NCI-H510A (cell line): ENCODE results near the gene SIRPG.
"Not testable (repeated sequence)": the region's sequence is repeated elsewhere in the genome, so short reads cannot be mapped to it uniquely, and the experiment has no call there.

Experiments used
- DNase-seq: peaks from one replicate; lab custom pipeline; 2025; lab: John Stamatoyannopoulos, UW

Gene SIRPG

DNA sequence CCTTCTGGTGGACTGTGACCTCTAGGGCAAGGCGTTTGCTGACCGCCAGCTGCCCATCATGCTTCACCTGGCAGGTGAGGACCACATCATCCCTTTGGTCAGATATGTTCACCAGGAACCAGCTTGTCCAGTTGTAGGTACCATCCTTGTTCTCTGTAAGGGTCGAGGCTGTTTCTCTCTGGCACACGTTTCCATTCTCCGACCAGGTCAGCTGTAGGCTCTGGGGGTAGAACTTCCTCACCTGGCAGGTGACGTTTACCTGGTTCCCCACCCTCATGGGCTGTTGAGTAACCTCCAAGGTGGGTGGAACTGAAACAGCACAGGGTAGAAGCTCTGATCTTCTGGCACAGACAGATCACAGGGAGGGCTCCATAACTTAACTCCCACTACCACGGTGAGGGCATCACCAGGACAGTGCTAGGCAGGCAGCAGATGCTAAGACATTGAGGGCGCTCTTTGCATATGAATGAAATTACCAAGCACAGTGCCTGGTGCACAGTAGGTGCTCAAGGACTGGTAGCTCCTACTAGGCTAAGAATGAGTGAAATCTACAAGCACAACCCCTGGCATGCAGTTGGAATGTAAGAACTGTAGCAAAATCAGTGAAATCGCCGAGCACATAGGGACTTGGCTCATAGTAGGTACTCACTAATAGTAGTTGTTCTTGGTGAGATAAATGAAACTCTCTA lies 22.1 kb downstream of the SIRPG start:
- no peak for DNase-seq

DNA sequence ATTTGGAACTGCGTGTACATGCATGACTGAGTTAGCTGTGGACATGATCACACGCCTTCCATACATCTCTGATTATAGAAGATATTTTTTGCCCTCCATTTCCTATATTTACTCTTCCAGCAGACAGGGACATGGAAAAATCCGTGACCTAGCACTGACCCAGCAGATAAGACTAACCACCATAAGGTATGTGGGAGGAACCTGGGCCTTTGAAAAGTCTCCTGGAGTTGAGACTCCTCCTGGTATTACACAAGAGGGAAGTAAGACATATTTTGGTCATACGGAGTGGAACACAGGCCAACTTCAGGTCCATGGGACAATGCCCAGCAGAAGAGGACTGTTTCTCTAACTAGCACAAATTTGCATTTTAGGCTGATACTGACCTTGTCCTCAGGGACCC lies 24.0 kb downstream of the SIRPG start:
- DNase-seq: no peak

DNA sequence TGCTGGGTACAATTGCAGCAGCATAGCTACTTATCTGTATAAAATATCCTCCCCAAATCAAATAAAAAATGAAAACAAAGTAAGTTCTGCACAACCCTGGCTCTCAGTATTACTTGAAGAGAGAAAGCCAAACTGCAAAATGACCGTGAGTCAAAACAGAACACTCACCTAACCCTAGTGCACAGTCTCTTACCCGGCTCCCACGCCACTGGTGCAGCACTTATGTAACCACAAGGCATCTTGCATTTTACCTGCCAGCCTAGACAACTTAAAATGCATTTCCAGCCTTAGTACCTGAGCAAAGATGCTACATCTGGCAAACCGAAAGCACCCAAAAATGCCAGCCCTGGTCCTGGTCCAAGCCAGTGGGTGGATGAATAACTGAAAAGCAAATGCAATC lies 25.4 kb downstream of the SIRPG start:
- no peak for DNase-seq

DNA sequence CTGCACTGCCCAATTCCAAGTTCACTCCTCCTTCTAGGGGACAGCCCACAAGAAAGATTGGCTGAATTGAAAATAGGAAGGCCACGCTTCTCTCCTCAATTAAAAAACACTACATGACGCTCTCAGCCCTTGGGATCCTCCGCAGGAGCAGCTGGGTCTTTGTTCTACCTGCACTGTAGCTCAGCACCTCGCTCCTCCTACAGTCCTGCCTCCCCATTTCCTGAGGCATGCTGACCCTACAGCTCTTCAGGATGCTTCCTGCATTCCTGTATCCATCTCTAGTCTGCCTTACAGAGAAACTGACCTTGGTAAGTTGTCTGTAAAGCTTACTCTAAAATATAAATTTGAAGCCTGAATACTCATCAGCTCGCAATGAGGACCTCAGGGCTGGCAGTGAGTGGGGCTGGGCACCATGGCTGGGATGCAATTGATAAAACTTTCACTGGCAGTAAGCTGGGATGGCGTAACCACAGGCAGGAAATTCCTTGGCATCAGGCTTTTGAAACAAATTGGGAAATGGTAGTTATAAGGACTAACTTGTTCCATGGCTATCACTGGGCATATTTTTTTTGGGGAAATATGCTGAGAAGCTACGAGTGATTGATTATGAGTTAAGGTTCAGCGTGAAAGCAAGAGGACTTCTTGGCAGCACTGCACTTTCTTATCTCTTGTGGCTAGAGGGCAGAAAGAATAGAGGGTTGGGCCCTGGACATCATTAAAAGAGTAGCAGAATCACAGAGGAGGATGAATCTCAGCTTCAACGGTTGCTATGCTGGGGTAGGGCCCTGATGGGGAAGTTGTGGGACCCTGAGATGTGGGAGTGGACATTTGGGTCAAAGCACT lies 26.0 kb downstream of the SIRPG start:
- no peak for DNase-seq

DNA sequence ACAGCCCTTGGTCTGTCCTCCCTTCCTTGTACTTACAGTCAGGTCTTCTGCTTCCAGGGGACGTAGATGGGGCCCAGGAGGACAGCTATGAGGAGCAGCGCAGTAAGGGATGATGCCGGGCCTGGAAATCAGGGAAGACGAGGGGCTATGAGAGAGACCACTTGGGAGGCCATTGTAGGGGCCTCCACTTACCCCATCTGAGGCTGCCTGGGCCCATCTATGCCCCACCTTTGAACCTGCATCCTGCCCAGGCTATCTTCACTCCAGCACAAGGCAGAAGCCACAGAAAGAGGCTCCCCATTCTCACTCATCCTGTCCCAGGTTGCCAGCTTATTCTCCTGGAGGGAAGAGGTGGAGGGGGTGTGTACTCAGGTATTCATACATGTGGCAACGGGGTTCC lies 27.4 kb downstream of the SIRPG start:
- DNase-seq: no peak

DNA sequence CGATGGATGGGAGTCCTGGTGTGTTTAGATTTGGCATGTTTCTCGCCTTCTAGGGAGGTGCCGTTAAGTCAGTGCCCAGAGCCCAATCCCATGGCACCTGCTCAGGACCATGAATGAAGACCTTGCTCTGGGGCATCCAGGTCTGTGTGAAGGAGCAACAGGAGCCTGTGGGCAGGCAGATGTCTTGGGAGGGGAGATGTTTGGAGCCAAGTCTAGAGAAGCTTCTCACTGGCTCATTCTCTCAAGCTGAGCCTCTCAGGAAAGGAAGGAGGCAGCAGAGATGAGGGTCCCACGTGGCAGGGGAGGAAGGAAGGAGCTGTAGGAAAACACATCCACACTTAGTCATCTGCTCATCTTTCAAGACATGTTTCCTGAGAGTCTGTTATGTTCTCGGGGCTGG lies 28.3 kb downstream of the SIRPG start:
- no peak for DNase-seq

DNA sequence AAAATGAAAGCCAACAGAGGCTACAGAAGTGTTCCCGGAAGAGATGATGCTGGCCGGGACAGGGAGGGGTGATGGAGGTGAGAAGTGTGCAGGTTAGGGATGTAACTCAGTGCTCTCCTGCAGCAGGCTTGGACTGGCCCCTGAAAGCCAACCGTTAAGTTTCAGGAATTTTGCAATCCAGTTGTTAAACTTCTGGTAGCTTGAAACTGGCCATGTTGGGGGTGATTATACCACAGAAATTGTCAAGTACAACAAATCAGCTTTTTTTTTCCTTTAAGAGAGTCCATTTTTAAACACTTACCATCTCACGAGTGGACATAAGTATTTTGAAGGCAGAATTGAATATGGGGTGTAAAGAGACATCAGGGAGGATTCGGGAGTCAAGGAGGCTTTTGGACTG lies 29.0 kb downstream of the SIRPG start:
- no peak for DNase-seq

DNA sequence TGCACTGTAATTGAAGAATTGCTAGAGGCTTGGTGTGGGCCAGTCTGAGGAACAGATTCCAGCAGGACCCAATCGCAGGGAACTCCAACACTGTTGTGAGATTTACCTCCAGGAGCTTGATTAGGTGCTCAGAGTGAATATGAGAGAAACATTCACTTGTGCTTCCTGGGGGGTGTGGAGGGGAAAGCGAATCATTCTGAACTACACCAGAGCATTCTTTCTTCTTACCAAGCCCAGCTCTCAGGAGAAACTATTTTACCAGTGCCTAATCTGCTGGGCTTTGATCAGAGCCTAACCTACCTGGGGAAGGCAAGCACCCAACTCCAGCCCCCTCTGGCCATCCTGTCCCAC lies 30.4 kb downstream of the SIRPG start:
- no peak for DNase-seq

DNA sequence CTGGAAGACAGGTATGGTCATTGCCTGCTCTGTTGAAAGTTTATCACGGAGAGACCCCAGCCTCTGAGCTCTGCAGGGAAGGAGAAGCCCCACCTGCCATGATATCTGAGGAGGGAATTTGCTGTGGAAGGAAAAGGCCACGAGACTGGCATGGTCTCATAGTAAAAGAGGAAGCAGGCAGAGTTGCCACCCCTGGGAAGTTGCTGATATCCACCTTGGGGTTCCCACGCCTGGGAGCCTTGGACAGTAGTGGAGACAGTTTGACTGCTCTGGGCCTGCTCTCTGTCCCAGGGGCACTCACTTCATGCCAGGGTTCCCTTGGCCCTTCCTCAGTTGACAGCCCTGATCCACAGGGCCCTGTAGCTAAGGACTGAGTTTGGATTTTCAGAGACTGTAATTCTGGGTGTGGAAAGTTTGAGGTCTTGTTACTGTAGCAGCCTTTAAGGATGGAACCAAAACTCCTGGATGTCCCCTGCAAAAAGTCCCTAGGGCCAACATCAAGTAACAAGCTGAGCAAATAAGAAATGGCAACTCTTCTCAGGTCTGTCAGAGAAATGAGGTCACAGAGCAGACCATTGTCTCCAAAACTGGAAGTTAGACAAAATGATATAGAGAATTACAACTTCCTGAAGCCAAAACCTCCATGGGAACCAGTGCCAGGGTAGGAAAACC lies 30.9 kb downstream of the SIRPG start:
- no peak for DNase-seq

DNA sequence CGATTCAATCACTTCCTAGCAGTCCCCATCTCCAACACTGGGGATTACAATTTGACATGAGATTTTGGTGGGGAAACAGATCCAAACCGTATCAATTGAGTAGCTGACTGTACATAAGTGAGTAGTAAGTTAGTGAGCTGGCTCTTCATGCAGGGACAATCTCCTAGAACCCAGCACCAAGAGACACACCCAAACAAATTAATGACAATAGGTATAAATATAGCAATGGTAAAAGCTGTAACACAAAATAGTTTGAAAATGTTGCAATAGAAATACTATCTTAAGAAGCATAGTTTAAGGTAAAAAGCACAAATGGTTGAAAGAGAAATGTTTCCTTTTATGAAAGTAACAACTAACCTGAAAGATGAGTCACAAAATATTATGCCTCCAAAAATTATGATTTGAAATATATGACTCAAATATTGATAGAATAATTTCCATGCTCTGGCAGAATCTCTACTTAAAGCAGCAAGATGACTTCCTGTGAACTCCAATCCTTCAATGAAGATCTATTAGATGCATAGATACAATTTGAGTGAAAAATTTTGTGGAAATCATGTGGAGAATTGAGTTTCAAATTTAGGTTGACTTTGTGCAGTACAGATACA lies 32.4 kb downstream of the SIRPG start:
- no peak for DNase-seq

DNA sequence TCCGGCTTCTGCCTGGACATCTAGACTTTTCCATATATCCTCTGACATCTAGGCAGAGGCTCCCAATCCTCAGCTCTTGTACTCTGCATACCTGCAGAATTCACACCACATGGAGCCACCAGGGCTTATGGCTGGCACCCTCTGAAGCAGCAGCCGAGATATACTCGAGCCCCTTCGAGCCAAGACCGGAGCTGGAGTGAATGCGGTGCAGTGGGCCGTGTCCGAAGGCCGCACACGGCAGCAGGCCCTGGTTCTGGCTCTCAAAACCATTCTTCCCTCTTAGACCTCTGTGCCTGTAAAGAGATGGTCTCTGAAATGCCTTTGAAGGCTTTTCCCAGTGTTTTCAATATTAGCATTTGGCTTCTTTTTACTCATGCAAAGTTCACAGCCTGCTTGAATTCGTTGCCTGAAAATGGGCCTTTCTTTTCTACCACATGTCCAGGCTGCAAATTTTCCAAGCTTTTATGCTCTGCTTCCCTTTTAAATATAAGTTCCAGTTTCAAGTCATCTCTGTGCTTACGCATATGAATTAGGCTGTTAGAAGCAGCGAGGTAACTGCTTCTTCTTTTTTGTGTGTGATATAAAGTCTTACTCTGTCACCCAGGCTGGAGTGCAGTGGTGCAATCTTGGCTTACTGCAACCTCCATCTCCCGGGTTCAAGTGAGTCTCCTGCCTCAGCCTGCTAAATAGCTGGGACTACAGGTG lies 33.9 kb downstream of the SIRPG start:
- no peak for DNase-seq

DNA sequence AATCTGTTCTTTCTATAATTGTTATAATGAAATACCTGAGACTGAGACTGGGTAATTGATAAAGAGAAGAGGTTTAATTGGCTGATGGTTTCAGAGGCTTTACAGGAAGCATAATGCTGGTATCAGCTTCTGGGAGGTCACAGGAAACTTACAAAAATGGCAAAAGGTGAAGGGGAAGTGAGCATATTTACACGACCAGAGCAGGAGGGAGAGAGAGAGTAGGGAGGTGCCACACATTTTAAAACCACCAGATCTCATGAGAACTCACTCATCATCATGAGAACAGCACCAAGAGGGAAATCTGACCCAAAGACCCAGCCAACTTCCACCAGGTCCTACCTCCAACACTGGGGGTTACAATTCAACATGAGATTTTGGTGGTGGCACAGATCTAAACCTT lies 35.1 kb downstream of the SIRPG start:
- DNase-seq: no peak

DNA sequence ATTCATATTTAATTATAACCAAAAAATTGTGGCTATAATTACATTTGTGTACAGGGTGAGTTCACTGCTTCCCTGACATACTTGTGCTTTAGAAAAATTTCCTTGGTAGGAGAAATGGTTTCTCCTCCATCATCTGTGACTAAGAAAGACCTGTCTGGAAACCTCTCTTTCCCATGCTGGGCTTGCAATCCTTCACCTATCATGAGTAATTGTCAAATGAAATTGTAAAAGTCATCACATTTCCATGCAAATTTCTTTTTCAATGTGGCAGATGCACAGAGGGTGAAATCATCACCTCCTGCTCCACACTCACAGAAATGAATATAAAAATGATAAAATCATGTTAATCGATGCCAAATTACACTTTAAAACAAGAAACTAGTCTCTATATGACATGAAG lies 36.3 kb downstream of the SIRPG start:
- no peak for DNase-seq

DNA sequence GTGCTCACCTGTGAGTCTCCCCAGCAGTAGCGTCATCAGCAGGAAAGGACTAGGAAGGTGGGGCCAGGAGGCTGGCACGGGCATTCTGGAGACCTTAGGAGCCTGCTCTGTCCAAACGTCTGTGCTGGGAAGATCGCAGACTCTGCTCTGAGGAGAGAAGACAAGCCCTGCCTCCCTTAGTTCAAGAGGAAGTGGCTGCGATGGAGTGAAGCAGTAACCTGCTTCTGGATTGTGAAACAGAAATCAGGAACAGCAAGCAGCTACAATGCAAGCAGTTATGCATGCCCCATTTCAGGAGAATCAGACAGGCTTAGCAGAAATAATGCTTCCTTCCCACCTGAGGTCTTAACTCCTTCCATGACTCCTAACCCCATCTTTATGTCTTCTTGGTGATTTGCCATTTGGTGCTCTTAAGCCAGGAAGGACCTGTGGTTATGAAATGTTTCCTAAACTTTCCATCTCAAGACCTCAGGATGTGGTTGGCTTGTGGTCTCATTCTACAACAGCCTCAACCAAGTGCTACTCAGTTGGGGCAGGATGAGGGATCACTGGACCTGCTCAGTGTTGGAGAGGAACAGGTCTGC lies 37.6 kb downstream of the SIRPG start, which contains the start of gene SIRPB1:
Gene SIRPB1 (minus strand): TSS at position 149 of the 584 bp plus-strand sequence. CDS start 65 bp downstream, at position 84.
- DNase-seq: no peak

DNA sequence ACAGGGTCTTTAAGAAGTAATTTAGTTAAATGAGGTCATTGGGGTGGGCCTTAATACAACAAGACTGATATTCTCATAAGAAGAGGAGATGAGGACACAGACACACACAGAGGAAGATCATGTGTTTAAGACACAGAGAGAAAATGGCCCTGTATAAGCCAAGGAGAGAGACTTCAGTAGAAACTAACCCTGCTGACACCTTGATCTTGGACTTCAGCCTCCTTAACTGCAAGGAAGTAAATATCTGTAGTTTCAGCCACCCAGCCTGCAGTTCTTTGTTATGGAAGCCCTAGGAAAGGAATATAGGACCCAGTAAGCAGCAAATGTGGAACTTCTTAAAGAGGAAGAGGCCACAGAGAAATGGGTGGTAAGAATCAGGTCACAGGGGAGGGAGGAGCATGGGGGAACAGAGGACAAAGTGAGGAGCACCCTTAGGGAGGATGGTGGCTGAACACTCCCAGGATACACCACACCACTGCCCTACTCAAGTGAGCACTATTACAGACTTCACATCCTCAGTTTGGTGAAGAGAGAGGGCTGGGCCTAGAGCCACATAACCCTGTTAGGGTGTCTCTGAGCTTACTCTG lies 38.5 kb downstream of the SIRPG start:
- no peak for DNase-seq

DNA sequence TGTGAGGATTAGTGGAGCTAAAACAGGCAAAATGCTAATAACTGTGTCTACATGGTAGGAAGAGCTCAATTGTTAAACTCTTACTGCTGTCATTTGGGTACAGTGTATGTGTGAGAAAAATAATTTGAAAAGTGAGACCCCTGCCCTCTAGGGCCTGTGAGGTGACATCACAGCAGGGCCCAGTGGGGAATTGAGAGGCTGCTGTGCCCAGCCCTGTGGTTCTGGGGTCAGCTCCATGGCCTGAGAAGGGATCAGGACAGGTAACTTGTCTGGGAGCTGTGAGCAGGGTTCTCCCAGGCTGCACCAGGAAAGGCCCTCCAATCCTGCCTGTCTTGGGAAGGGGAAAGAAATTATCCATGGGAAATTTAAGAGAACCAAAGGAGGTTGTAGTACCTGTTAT lies 39.1 kb downstream of the SIRPG start:
- DNase-seq: no peak

DNA sequence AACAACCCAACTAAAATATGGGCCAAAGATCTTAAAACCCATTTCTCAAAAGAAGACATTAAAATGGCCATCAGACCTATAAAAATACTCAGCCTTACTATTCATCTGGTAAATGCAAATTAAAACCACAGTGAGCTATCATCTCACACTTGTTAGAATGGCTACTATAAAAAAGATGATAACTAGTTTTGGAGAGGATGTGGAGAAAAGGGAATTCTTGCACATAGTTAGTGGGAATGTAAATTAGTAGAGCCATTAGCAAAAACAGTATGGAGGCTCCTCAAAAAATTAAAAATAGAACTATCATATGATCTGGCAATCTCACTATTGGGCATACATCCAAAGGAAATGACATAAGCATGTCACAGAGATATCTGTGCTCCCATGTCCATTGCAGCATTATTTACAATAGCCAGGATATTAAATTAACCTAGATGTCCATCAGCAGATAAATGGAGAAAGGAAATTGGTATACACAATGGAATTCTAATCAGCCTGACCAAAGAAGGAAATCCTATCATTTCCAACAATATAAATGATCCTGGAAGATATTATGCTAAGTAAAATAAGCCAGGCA lies 40.6 kb downstream of the SIRPG start:
- no peak for DNase-seq

DNA sequence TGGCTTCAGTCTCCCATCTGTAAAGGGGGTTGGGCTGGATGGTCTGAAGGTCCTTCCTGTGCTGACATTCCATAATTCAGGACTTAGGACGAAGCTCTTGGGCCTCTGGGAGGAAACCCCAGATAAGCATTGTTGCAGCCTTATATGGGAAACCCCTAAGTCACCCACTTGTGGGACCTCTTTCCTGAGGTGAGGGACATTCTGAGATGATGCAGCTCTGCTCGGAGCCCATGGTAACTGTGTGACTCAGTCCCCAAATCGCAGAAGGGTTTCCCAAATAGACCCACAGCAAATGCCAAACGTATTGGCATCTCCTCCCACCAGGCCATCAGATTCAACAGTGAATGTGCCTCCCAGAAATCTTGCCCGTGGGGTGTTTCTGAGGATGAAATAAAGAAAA lies 47.2 kb downstream of the SIRPG start:
- not testable (repeated sequence) for DNase-seq

DNA sequence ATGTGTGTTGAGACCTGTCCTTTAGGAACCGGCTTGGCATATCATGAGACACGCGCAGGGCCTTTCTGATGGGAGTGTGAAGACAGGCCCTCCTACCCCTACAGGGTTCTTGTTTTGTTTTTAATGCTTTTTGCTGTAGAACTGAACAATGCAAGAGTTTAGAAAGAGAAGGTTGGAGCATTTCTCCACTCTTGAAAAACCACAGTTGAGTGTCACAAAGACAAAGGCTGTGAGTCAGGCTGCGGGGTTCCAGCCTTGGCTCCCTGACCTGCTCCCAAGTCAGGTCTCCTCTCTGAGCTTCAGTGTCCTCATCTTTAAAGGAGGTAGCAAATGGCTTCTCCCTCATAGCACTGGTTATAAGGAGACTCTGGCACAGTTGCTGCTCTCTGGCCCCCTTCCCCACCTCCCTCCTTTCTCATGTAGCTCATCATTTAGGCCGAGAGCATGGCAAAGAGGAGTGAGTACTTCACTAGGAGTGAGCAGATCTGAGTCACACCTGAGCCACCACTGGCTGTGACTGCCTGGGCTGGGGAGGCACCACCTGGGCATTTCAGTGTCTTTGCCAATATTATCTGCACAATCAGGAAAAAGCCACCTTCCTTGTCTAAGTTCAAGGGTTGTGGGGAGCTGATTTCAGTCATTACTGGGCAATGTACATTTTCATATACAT lies 48.8 kb downstream of the SIRPG start:
- not testable (repeated sequence) for DNase-seq

DNA sequence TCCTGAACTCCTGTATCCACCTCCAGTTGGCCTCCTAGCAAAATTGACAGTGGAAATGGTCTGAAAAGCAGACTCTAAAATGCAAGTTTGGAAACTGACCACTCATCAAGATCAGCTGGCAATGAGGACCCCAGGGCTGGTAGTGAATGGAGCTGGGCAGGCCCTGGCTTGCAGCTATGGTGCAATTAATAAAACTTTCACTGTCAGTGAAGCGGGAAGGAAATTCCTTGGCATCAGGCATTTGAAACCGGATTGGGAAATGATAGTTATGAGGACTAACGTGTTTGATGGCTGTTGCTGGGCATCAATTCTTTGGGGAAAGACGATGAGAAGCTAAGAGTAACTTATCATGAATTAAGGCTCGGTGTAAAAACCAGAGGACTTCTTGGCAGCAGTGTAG lies 56.8 kb downstream of the SIRPG start:
- no peak for DNase-seq
